Measurements from ENCODE around the gene ZNF414. TPM values are rescaled to one million over a fixed set of nuclear protein-coding genes. Genes with fewer than 3 reads are reported as not detected.

ZNF414 gene
- total and polyA plus RNA-seq, 10 of the 15 experiments (the other 5 are each of a cell fraction or from before 2014, with no cell fraction given) = 0.16 to 23.7 (median 5.3) TPM; not detected in 1

- Histone ChIP-seq H3K36me3 (ENCODE audit: control insufficient read depth in 2 of 2, insufficient read depth in 2 of 2, low read length in 1 of 2) (peaks cover 48 to 59% of the 10 kb centered on the region in 2 experiments), H3K79me2 (ENCODE audit: control insufficient read depth, insufficient read depth, low read length) (peaks cover 19% of the 10 kb centered on the region), H3K9me3 (replicated peaks; ENCODE audit: control insufficient read depth, insufficient read depth, low read length) (no peaks in the 10 kb centered on the region), H3K27ac (ENCODE audit: control insufficient read depth, insufficient read depth) (no peak overlapping the region), H2AFZ (ENCODE audit: control insufficient read depth, low read depth, low read length) (no peak overlapping the region), H3K4me1 (ENCODE audit: control insufficient read depth, insufficient read depth, low read length) (peaks cover 7% of the 10 kb centered on the region), H3K9ac (ENCODE audit: control insufficient read depth, insufficient read depth, low read length) (no peak overlapping the region), H3K4me3 (no peak overlapping the region), H3K27me3 (replicated peaks in 1 of 2; ENCODE audit: control insufficient read depth in 2 of 2, insufficient read depth in 2 of 2, low read length in 1 of 2) (no peaks in the 10 kb centered on the region), H4K20me1 (ENCODE audit: control insufficient read depth, insufficient read depth) (peaks cover 10% of the 10 kb centered on the region), H3K4me2 (ENCODE audit: control insufficient read depth, insufficient read depth) (no peak overlapping the region)
- ATAC-seq (no peak), DNase-seq (ENCODE audit: low read depth, low spot score) (no peak), FAIRE-seq (no peak)
- CTCF ChIA-PET = no interaction called here
- intact Hi-C loops (cut with micrococcal nuclease; ENCODE audit: unreplicated experiment) = no loop called here
- no TSS peak for BruUV-seq (replicated peaks)
- SMC1A ChIA-PET (ENCODE audit: uncharacterized antibody, unreplicated experiment) = no interaction called here
- in situ Hi-C loops (cut with MboI) = no loop called here
- WGBS (ENCODE audit: insufficient coverage, insufficient replicate concordance, low lambda C conversion rate, missing lambda C conversion rate) = 90% methylated on average over 8 of the region's 8 CpGs
- POLR2A ChIA-PET = no interaction called here
- no peak for TF ChIP-seq BCLAF1 (IDR thresholded peaks at IDR 0.05)
- no peak for TF ChIP-seq MYC (IDR thresholded peaks at IDR 0.05; ENCODE audit: insufficient read depth, insufficient read length, insufficient replicate concordance, low read length, severe bottlenecking)
- no peak for TF ChIP-seq POLR2AphosphoS5 (IDR thresholded peaks at IDR 0.05; ENCODE audit: low read length)
- no peak for TF ChIP-seq ATF7 (IDR thresholded peaks at IDR 0.05; ENCODE audit: low read depth)
- TF ChIP-seq ETV6 (conservative IDR thresholded peaks at IDR 0.05 in 1 of 2, IDR thresholded peaks at IDR 0.05 in 1 of 2; ENCODE audit: borderline replicate concordance in 1 of 2, low read depth in 1 of 2) = no peak
- TF ChIP-seq FOXK2 (IDR thresholded peaks at IDR 0.05) = no peak
- TF ChIP-seq NBN (IDR thresholded peaks at IDR 0.05) = no peak
- TF ChIP-seq PRDM15 (CRISPR knock-in tag; IDR thresholded peaks at IDR 0.05) = no peak
- no peak for TF ChIP-seq E2F4 (IDR thresholded peaks at IDR 0.05; ENCODE audit: low read depth, low read length)
- no peak for TF ChIP-seq SUZ12 (IDR thresholded peaks at IDR 0.05; ENCODE audit: unreplicated experiment)
- no peak for TF ChIP-seq POLR2A (IDR thresholded peaks at IDR 0.05; ENCODE audit: low read depth, low read length)
- TF ChIP-seq IKZF1 (conservative IDR thresholded peaks at IDR 0.05) = no peak
- RAD21 ChIA-PET (ENCODE audit: unreplicated experiment) = no interaction called here
Measured at GRCh38 chr19:8483165-8483564, 30.8 kb downstream of the ZNF414 start.

All from GM12878 (cell line).